DMS153 treated with DMSO at 0.1 percent for 48 hours (cell line): Measurements from ENCODE around the gene RAMAC.
"Not testable (repeated sequence)": the region's sequence is repeated elsewhere in the genome, so short reads cannot be mapped to it uniquely, and the experiment has no call there.

Source experiments
- DNase-seq: peaks from one replicate; lab custom pipeline; 2025; ENCODE audit not compliant: unreplicated experiment; lab: John Stamatoyannopoulos, UW

Gene RAMAC

GRCh38 chr15:83012076-83012426, 26.0 kb downstream of the RAMAC start:
- DNase-seq: no peak

- DNase-seq: no peak
Observed at GRCh38 chr15:83012636-83013035, 26.6 kb downstream of the RAMAC start.

- DNase-seq: no peak
Observed at GRCh38 chr15:83014205-83014653, 28.2 kb downstream of the RAMAC start.

- DNase-seq: no peak
Observed at GRCh38 chr15:83015361-83015760, 29.4 kb downstream of the RAMAC start.

- no peak for DNase-seq
Observed at GRCh38 chr15:83016906-83017305, 30.9 kb downstream of the RAMAC start.

- DNase-seq: no peak
Observed at GRCh38 chr15:83018436-83018835, 32.4 kb downstream of the RAMAC start.

GRCh38 chr15:83030021-83030420, 44.0 kb downstream of the RAMAC start:
- DNase-seq: no peak

GRCh38 chr15:83031234-83031633, 45.2 kb downstream of the RAMAC start:
- DNase-seq: not testable (repeated sequence)

- DNase-seq: no peak
Observed at GRCh38 chr15:83036253-83036652, 50.2 kb downstream of the RAMAC start.

GRCh38 chr15:83039206-83039605, 53.2 kb downstream of the RAMAC start:
- no peak for DNase-seq
